GM18858 (cell line): ENCODE data around the gene NAXE.
"Not testable (repeated sequence)": the region's sequence is repeated elsewhere in the genome, so short reads cannot be mapped to it uniquely, and the experiment has no call there.

ENCODE experiments used
- ATAC-seq: cut with Tn5 transposase; IDR thresholded peaks from one replicate; pipeline ENCODE4 v1.9.1; 2021; ENCODE audit not compliant: unreplicated experiment

Gene NAXE

GRCh38 chr1:156592910-156593660 is 1.5 kb downstream of the NAXE start:
- no peak for ATAC-seq

- ATAC-seq = no peak
Observed at GRCh38 chr1:156593661-156593989, 2.0 kb downstream of the NAXE start.

GRCh38 chr1:156594190-156594589 is 2.6 kb downstream of the NAXE start:
- ATAC-seq = no peak

- ATAC-seq = no peak
Observed at GRCh38 chr1:156595016-156595415, 3.4 kb downstream of the NAXE start.

GRCh38 chr1:156596426-156596825 is 4.8 kb downstream of the NAXE start:
- no peak for ATAC-seq

GRCh38 chr1:156598125-156598524 is 6.5 kb downstream of the NAXE start:
- no peak for ATAC-seq

GRCh38 chr1:156598731-156599432 is 7.3 kb downstream of the NAXE start:
- no peak for ATAC-seq

- no peak for ATAC-seq
Observed at GRCh38 chr1:156599811-156600210, 8.2 kb downstream of the NAXE start.

GRCh38 chr1:156600733-156601121 is 9.2 kb downstream of the NAXE start:
- ATAC-seq = no peak

- ATAC-seq = no peak
Observed at GRCh38 chr1:156601122-156601830, 9.7 kb downstream of the NAXE start, which contains the start of gene GPATCH4. TSS of gene GPATCH4 (minus strand) at chr1:156601479.

GRCh38 chr1:156601892-156602291 is 10.3 kb downstream of the NAXE start:
- no peak for ATAC-seq

- ATAC-seq = no peak
Observed at GRCh38 chr1:156602557-156602993, 11.0 kb downstream of the NAXE start.

- ATAC-seq = not testable (repeated sequence)
Observed at GRCh38 chr1:156607344-156607743, 15.8 kb downstream of the NAXE start.

- no peak for ATAC-seq
Observed at GRCh38 chr1:156608036-156608674, 16.6 kb downstream of the NAXE start.

- no peak for ATAC-seq
Observed at GRCh38 chr1:156608981-156609380, 17.4 kb downstream of the NAXE start.

- not testable (repeated sequence) for ATAC-seq
Observed at GRCh38 chr1:156610072-156610471, 18.5 kb downstream of the NAXE start.

- no peak for ATAC-seq
Observed at GRCh38 chr1:156612666-156613065, 21.1 kb downstream of the NAXE start.

- no peak for ATAC-seq
Observed at GRCh38 chr1:156615946-156616345, 24.4 kb downstream of the NAXE start.

GRCh38 chr1:156616463-156616862 is 24.9 kb downstream of the NAXE start:
- no peak for ATAC-seq

GRCh38 chr1:156618853-156619581 is 27.4 kb downstream of the NAXE start, which contains the start of gene HAPLN2:
TSS of gene HAPLN2 (plus strand) at chr1:156619415. CDS start at chr1:156623491, 4,076 bp downstream.
- ATAC-seq = no peak

- ATAC-seq = no peak
Observed at GRCh38 chr1:156619582-156619955, 28.0 kb downstream of the NAXE start.
